H9 (cell line): ENCODE measurements around the gene EDARADD. TPM values are rescaled to one million over a fixed set of nuclear protein-coding genes. Genes with fewer than 3 reads are reported as not detected.

Experiments used
- DNase-seq: peaks from one replicate; pipeline ENCODE4 v3.0.0-alpha.2; 2017
- H2AFZ ChIP-seq: one replicate; pipeline ENCODE4 v1.6.1; 2013; ENCODE audit warnings: mild to moderate bottlenecking, low read length, control low read depth, moderate library complexity
- H2AK5ac ChIP-seq: 2 replicates; pipeline ENCODE4 v1.6.1; 2013; ENCODE audit warnings: low read length, control low read depth, mixed read lengths; ENCODE audit not compliant: insufficient read length
- H2BK120ac ChIP-seq: one replicate; pipeline ENCODE4 v1.6.1; 2013; ENCODE audit warnings: low read depth, mild to moderate bottlenecking, low read length, control low read depth, inconsistent platforms; ENCODE audit not compliant: poor library complexity, severe bottlenecking
- H2BK12ac ChIP-seq: 2 replicates; pipeline ENCODE4 v1.6.1; 2013; ENCODE audit warnings: low read length, control low read depth, mixed read lengths, low read depth; ENCODE audit not compliant: insufficient read length
- H2BK15ac ChIP-seq: 2 replicates; pipeline ENCODE4 v1.6.1; 2013; ENCODE audit warnings: low read depth, low read length, control low read depth
- H2BK20ac ChIP-seq: one replicate; pipeline ENCODE4 v1.6.1; 2013; ENCODE audit warnings: low read depth, mild to moderate bottlenecking, low read length, control low read depth, inconsistent platforms; ENCODE audit not compliant: poor library complexity, severe bottlenecking
- H2BK5ac ChIP-seq: 2 replicates; pipeline ENCODE4 v1.6.1; 2013; ENCODE audit warnings: low read length, control low read depth, mixed read lengths; ENCODE audit not compliant: insufficient read length
- H3K14ac ChIP-seq: 2 replicates; pipeline ENCODE4 v1.6.1; 2013; ENCODE audit warnings: low read length, control low read depth; ENCODE audit not compliant: insufficient read depth
- H3K18ac ChIP-seq: 2 replicates; pipeline ENCODE4 v1.6.1; 2013; ENCODE audit warnings: low read depth, mild to moderate bottlenecking, mixed read lengths, low read length, control low read depth; ENCODE audit not compliant: insufficient read length
- H3K23ac ChIP-seq: 2 replicates; pipeline ENCODE4 v1.6.1; 2013; ENCODE audit warnings: low read length, control low read depth, mixed read lengths, low read depth; ENCODE audit not compliant: insufficient read length
- H3K23me2 ChIP-seq: 2 replicates; pipeline ENCODE4 v1.6.1; 2013; ENCODE audit warnings: low read depth, mild to moderate bottlenecking, mixed read lengths, low read length, control low read depth; ENCODE audit not compliant: insufficient read length, poor library complexity, severe bottlenecking
- H3K27ac ChIP-seq: 2 replicates; pipeline ENCODE4 v1.5.1; 2013; ENCODE audit warnings: low read length, control low read depth, mixed read lengths, low read depth; ENCODE audit not compliant: insufficient read length
- H3K27me3 ChIP-seq: 2 replicates; pipeline ENCODE4 v1.6.1; 2013; ENCODE audit warnings: low read length, control low read depth, inconsistent platforms; ENCODE audit not compliant: insufficient read depth
- H3K4ac ChIP-seq: 2 replicates; pipeline ENCODE4 v1.6.1; 2013; ENCODE audit warnings: low read depth, mild to moderate bottlenecking, control low read depth, inconsistent platforms, low read length, moderate library complexity
- H3K4me1 ChIP-seq: 2 replicates; pipeline ENCODE4 v1.6.1; 2013; ENCODE audit warnings: low read length, control low read depth, inconsistent platforms; ENCODE audit not compliant: insufficient read depth
- H3K4me2 ChIP-seq: 2 replicates; pipeline ENCODE4 v1.6.1; 2013; ENCODE audit warnings: low read length, control low read depth, mixed read lengths; ENCODE audit not compliant: insufficient read length, insufficient read depth
- H3K56ac ChIP-seq: 2 replicates; pipeline ENCODE4 v1.6.1; 2013; ENCODE audit warnings: low read depth, mild to moderate bottlenecking, mixed read lengths, low read length, control low read depth; ENCODE audit not compliant: insufficient read length
- H3K79me1 ChIP-seq: 2 replicates; pipeline ENCODE4 v1.6.1; 2013; ENCODE audit warnings: low read depth, mild to moderate bottlenecking, moderate library complexity, low read length, control low read depth, inconsistent platforms; ENCODE audit not compliant: insufficient read depth, poor library complexity, severe bottlenecking
- H3K79me2 ChIP-seq: 2 replicates; pipeline ENCODE4 v1.6.1; 2013; ENCODE audit warnings: low read length, control low read depth, inconsistent platforms; ENCODE audit not compliant: insufficient read depth
- H3K9ac ChIP-seq: 2 replicates; pipeline ENCODE4 v1.6.1; 2013; ENCODE audit warnings: low read length, control low read depth, mixed read lengths; ENCODE audit not compliant: insufficient read length; ENCODE audit errors: extremely low read depth
- H3K9me3 ChIP-seq: one replicate; pipeline ENCODE4 v1.6.1; 2013; ENCODE audit warnings: low read depth, low read length, inconsistent platforms; ENCODE audit not compliant: control insufficient read depth
- H3T11ph ChIP-seq: one replicate; pipeline ENCODE4 v1.6.1; 2013; ENCODE audit warnings: mild to moderate bottlenecking, low read length, control low read depth, inconsistent platforms
- H4K20me1 ChIP-seq: one replicate; pipeline ENCODE4 v1.6.1; 2013; ENCODE audit not compliant: control insufficient read depth, insufficient read length, insufficient read depth
- H4K5ac ChIP-seq: 2 replicates; pipeline ENCODE4 v1.6.1; 2013; ENCODE audit warnings: low read depth, mild to moderate bottlenecking, mixed read lengths, low read length, control low read depth; ENCODE audit not compliant: insufficient read length
- H4K8ac ChIP-seq: replicated peaks from 2 replicates; pipeline ENCODE4 v1.6.1; 2013; ENCODE audit warnings: low read length, control low read depth, mixed read lengths, low read depth; ENCODE audit not compliant: insufficient read length
- H4K91ac ChIP-seq: 2 replicates; pipeline ENCODE4 v1.6.1; 2013; ENCODE audit warnings: low read depth, mild to moderate bottlenecking, moderate library complexity, mixed read lengths, low read length, control low read depth; ENCODE audit not compliant: insufficient read length
- H3K27ac Mint-ChIP-seq, 3 experiments: 2 replicates in 2 of 3; 3 replicates in 1 of 3; pipeline ENCODE4 v1.8.0; 2020 to 2021; ENCODE audit warnings: mixed read lengths in 3 of 3, mild to moderate bottlenecking in 1 of 3, moderate library complexity in 1 of 3
- H3K27me3 Mint-ChIP-seq: 2 replicates; pipeline ENCODE4 v1.8.0; 2021; ENCODE audit warnings: low read depth, mild to moderate bottlenecking, moderate library complexity, mixed read lengths
- H3K36me3 Mint-ChIP-seq, 3 experiments: 2 replicates in 2 of 3; 3 replicates in 1 of 3; pipeline ENCODE4 v1.8.0; 2020 to 2021; ENCODE audit warnings: low read depth in 3 of 3, mixed read lengths in 3 of 3; ENCODE audit not compliant: insufficient read depth in 1 of 3
- H3K4me1 Mint-ChIP-seq, 2 experiments: 2 replicates each; pipeline ENCODE4 v1.8.0; 2020; ENCODE audit warnings: mixed read lengths in 2 of 2
- H3K4me3 Mint-ChIP-seq, 2 experiments: 2 replicates in 1 of 2; 3 replicates in 1 of 2; pipeline ENCODE4 v1.8.0; 2020 to 2021; ENCODE audit warnings: mild to moderate bottlenecking in 2 of 2, mixed read lengths in 2 of 2, moderate library complexity in 1 of 2
- H3K9me3 Mint-ChIP-seq, 2 experiments: 2 replicates in 1 of 2; 3 replicates in 1 of 2; pipeline ENCODE4 v1.8.0; 2020; ENCODE audit warnings: mild to moderate bottlenecking in 2 of 2, mixed read lengths in 2 of 2, moderate library complexity in 1 of 2
- CTCF ChIP-seq: fragments of 200-600 bp; sonication (generic); conservative IDR thresholded peaks from 3 replicates; pipeline ENCODE4 v1.8.0; 2021; ENCODE audit warnings: antibody characterized with exemption, mild to moderate bottlenecking
- WGBS: extraction: QIAGEN DNeasy Blood & Tissue Kit; methylation state at CpG from one replicate; pipeline ENCODE4 v1.1.7; 2013; ENCODE audit warnings: missing lambda C conversion rate, low lambda C conversion rate, mixed read lengths; ENCODE audit not compliant: insufficient read length; ENCODE audit errors: extremely low coverage; 5-methylcytosine and 5-hydroxymethylcytosine counted together
- total RNA-seq: library from RNA; stranded (reverse); gene quantifications from 2 replicates; pipeline ENCODE4 v1.2.1, GENCODE V29; 2021

Gene EDARADD
- total RNA-seq, 1 experiment from 2014 or later = 3.8 TPM

- H3K36me3 Mint-ChIP-seq = no peaks in the 10 kb centered on the region
- Histone ChIP-seq H2AK5ac (no peak overlapping the region), H2BK12ac (no peak overlapping the region), H3K79me2 (no peaks in the 10 kb centered on the region), H3K4me1 (no peaks in the 10 kb centered on the region), H3K27ac (no peak overlapping the region), H2AFZ (no peak overlapping the region), H3K18ac (no peak overlapping the region), H2BK20ac (no peak overlapping the region), H3K56ac (no peak overlapping the region), H3K4ac (no peak overlapping the region), H3T11ph (no peak overlapping the region), H4K20me1 (no peaks in the 10 kb centered on the region), H3K27me3 (no peaks in the 10 kb centered on the region), H3K23me2 (no peaks in the 10 kb centered on the region), H3K23ac (no peak overlapping the region), H2BK120ac (no peak overlapping the region), H4K8ac (no peak overlapping the region), H3K79me1 (no peaks in the 10 kb centered on the region), H3K9me3 (no peaks in the 10 kb centered on the region), H4K91ac (no peak overlapping the region), H3K9ac (no peak overlapping the region), H3K4me2 (no peak overlapping the region), H4K5ac (no peak overlapping the region), H3K14ac (no peak overlapping the region), H2BK5ac (no peak overlapping the region), H2BK15ac (no peak overlapping the region)
- no peak overlapping the region for H3K4me3 Mint-ChIP-seq
- no peak overlapping the region for H3K27ac Mint-ChIP-seq
- H3K4me1 Mint-ChIP-seq = peaks cover 2 to 11% of the 10 kb centered on the region in 2 experiments; a peak in 2 of 4 replicates
- no peaks in the 10 kb centered on the region for H3K9me3 Mint-ChIP-seq
- DNase-seq = no peak
- TF ChIP-seq CTCF = no peak
- no CpG with 5 or more reads among the region's 4 CpGs for WGBS
- H3K27me3 Mint-ChIP-seq = no peaks in the 10 kb centered on the region
Measured at GRCh38 chr1:236458996-236459395, 64.9 kb downstream of the EDARADD start.
